HG02642 (cell line): Measurements from ENCODE around the gene PPM1A.

Experiments
- ATAC-seq: cut with Tn5 transposase; IDR thresholded peaks from one replicate; pipeline ENCODE4 v1.9.1; 2021; ENCODE audit warnings: mild to moderate bottlenecking; ENCODE audit not compliant: unreplicated experiment, poor library complexity

The PPM1A gene

GRCh38 chr14:60254176-60254575 is 5.2 kb downstream of the PPM1A start:
- ATAC-seq, result no peak

GRCh38 chr14:60257865-60258264 is 8.8 kb downstream of the PPM1A start:
- ATAC-seq, result no peak

- ATAC-seq, result no peak
Measured at GRCh38 chr14:60265163-60265562, 16.1 kb downstream of the PPM1A start.

GRCh38 chr14:60266021-60266937 is 17.3 kb downstream of the PPM1A start:
- ATAC-seq, result no peak

GRCh38 chr14:60272177-60272576 is 23.2 kb downstream of the PPM1A start:
- ATAC-seq, result no peak

GRCh38 chr14:60273956-60274355 is 24.9 kb downstream of the PPM1A start:
- no peak for ATAC-seq

GRCh38 chr14:60274448-60274847 is 25.4 kb downstream of the PPM1A start:
- no peak for ATAC-seq

- no peak for ATAC-seq
Measured at GRCh38 chr14:60275932-60276331, 26.9 kb downstream of the PPM1A start.

GRCh38 chr14:60276347-60276746 is 27.3 kb downstream of the PPM1A start:
- ATAC-seq, result no peak

- no peak for ATAC-seq
Measured at GRCh38 chr14:60277605-60278190, 28.7 kb downstream of the PPM1A start.

- no peak for ATAC-seq
Measured at GRCh38 chr14:60278350-60278749, 29.3 kb downstream of the PPM1A start.

GRCh38 chr14:60287452-60287851 is 38.4 kb downstream of the PPM1A start:
- ATAC-seq, result no peak

- ATAC-seq, result no peak
Measured at GRCh38 chr14:60288279-60288678, 39.3 kb downstream of the PPM1A start.

GRCh38 chr14:60294411-60295069 is 45.5 kb downstream of the PPM1A start:
- no peak for ATAC-seq

GRCh38 chr14:60300019-60300418 is 51.0 kb downstream of the PPM1A start:
- ATAC-seq, result no peak

GRCh38 chr14:60301685-60302084 is 52.7 kb downstream of the PPM1A start:
- no peak for ATAC-seq

GRCh38 chr14:60302663-60303062 is 53.6 kb downstream of the PPM1A start:
- ATAC-seq, result no peak

- no peak for ATAC-seq
Measured at GRCh38 chr14:60303745-60304144, 54.7 kb downstream of the PPM1A start.

GRCh38 chr14:60304509-60304908 is 55.5 kb downstream of the PPM1A start:
- ATAC-seq, result no peak

- no peak for ATAC-seq
Measured at GRCh38 chr14:60309867-60310552, 61.0 kb downstream of the PPM1A start.

- no peak for ATAC-seq
Measured at GRCh38 chr14:60311417-60311816, 62.4 kb downstream of the PPM1A start.
